Right lobe of liver (tissue), 4 donors: Measurements from ENCODE around the gene KLHL24.

Source experiments
- POLR2A ChIP-seq: fragments of 450-650 bp; IDR thresholded peaks from one replicate; pipeline ENCODE4 v1.6.1; 2017; ENCODE audit warnings: antibody characterized with exemption, mild to moderate bottlenecking
- TF ChIP-seq, protein P1 (sequence below), 4 donors: fragments of 200-600 bp in 3 of 4; fragments of 450-650 bp in 1 of 4; IDR thresholded peaks; one replicate each; pipeline versions ENCODE4 v1.5.1 to v1.8.0; 2016 to 2022; ENCODE audit warnings: antibody characterized with exemption in 4 of 4, mild to moderate bottlenecking in 2 of 4
- donor health status: DM: no; HTN: no; CAD: no.
- donor health status: DM: no; HTN: no; CAD: no.
- donor health status: DM: no; HTN: yes; CAD: no.

DNA sequence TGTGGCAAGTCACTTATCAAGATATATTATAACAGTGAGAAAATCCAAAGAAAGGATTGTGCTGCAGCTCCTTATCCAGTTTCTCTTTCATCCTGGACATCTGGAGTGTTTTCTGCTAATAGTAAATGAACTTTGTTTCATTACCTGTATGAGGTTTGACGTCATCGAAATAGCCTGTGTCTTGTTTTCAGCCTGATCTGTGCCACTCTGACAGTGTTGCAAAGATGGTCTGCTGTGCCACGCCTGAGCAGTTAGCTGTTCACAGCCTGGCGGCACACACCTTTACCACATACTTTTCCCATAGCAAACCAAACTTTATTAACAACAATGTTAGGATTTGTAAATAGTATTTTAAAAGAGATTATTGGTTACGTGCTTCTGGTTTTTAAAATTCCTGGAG is 96.2 kb downstream of the KLHL24 start:
- TF ChIP-seq, protein P1, sequence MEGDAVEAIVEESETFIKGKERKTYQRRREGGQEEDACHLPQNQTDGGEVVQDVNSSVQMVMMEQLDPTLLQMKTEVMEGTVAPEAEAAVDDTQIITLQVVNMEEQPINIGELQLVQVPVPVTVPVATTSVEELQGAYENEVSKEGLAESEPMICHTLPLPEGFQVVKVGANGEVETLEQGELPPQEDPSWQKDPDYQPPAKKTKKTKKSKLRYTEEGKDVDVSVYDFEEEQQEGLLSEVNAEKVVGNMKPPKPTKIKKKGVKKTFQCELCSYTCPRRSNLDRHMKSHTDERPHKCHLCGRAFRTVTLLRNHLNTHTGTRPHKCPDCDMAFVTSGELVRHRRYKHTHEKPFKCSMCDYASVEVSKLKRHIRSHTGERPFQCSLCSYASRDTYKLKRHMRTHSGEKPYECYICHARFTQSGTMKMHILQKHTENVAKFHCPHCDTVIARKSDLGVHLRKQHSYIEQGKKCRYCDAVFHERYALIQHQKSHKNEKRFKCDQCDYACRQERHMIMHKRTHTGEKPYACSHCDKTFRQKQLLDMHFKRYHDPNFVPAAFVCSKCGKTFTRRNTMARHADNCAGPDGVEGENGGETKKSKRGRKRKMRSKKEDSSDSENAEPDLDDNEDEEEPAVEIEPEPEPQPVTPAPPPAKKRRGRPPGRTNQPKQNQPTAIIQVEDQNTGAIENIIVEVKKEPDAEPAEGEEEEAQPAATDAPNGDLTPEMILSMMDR (IDR thresholded peaks at IDR 0.05): no peak
- no peak for TF ChIP-seq POLR2A
